ENCODE measurements around the gene BRINP3.

The BRINP3 gene

GRCh38 chr1:190444464-190444863, 33.2 kb downstream of the BRINP3 start:
- DNase-seq: no peak

GRCh38 chr1:190439447-190439846, 38.2 kb downstream of the BRINP3 start:
- DNase-seq: no peak

- no peak for DNase-seq
These were observed 41.0 kb downstream of the BRINP3 start for GRCh38 chr1:190436615-190437014.

- no peak for DNase-seq
These were observed 47.7 kb downstream of the BRINP3 start for GRCh38 chr1:190429932-190430331.

GRCh38 chr1:190429141-190429540, 48.5 kb downstream of the BRINP3 start:
- DNase-seq: no peak

- no peak for DNase-seq
These were observed 61.4 kb downstream of the BRINP3 start for GRCh38 chr1:190416239-190416638.

GRCh38 chr1:190413142-190413541, 64.5 kb downstream of the BRINP3 start:
- DNase-seq: no peak

- DNase-seq: no peak
These were observed 74.3 kb downstream of the BRINP3 start for GRCh38 chr1:190403402-190403801.

GRCh38 chr1:190399233-190399632, 78.4 kb downstream of the BRINP3 start:
- DNase-seq: no peak

GRCh38 chr1:190391582-190391981, 86.1 kb downstream of the BRINP3 start:
- no peak for DNase-seq

- DNase-seq: no peak
These were observed 99.7 kb downstream of the BRINP3 start for GRCh38 chr1:190377991-190378390.

- no peak for DNase-seq
These were observed 100.4 kb downstream of the BRINP3 start for GRCh38 chr1:190377294-190377693.

GRCh38 chr1:190376044-190376443, 101.6 kb downstream of the BRINP3 start:
- no peak for DNase-seq

- no peak for DNase-seq
These were observed 103.8 kb downstream of the BRINP3 start for GRCh38 chr1:190373705-190374336.

GRCh38 chr1:190367200-190367599, 110.5 kb downstream of the BRINP3 start:
- no peak for DNase-seq

- no peak for DNase-seq
These were observed 112.4 kb downstream of the BRINP3 start for GRCh38 chr1:190365283-190365682.

GRCh38 chr1:190353538-190354101, 124.0 kb downstream of the BRINP3 start:
- no peak for DNase-seq

GRCh38 chr1:190344454-190344853, 133.2 kb downstream of the BRINP3 start:
- no peak for DNase-seq

- no peak for DNase-seq
These were observed 138.8 kb downstream of the BRINP3 start for GRCh38 chr1:190338829-190339228.

- DNase-seq: no peak
These were observed 148.8 kb downstream of the BRINP3 start for GRCh38 chr1:190328871-190329270.

- no peak for DNase-seq
These were observed 149.3 kb downstream of the BRINP3 start for GRCh38 chr1:190328361-190328760.

- DNase-seq: no peak
These were observed 150.4 kb downstream of the BRINP3 start for GRCh38 chr1:190327271-190327670.

GRCh38 chr1:190323530-190323929, 154.1 kb downstream of the BRINP3 start:
- DNase-seq: no peak

- no peak for DNase-seq
These were observed 155.4 kb downstream of the BRINP3 start for GRCh38 chr1:190322274-190322673.

GRCh38 chr1:190320952-190321351, 156.7 kb downstream of the BRINP3 start:
- DNase-seq: no peak
